Measurements from ENCODE around the gene LDLRAD3. TPM values are rescaled to one million over a fixed set of nuclear protein-coding genes. Genes with fewer than 3 reads are reported as not detected.

Gene LDLRAD3
- total and polyA plus RNA-seq, 4 donors = 2.2 to 14.3 (median 9.9) TPM

- Histone ChIP-seq H3K9me3 (ENCODE audit: control insufficient read depth in 4 of 4, insufficient read depth in 3 of 4, low read length in 3 of 4) (no peaks in the 10 kb centered on the region), H3K27ac (ENCODE audit: low read depth in 1 of 2, low read length in 1 of 2) (no peak overlapping the region), H3K4me3 (no peak overlapping the region), H3K27me3 (ENCODE audit: control insufficient read depth in 3 of 3, insufficient read depth in 3 of 3, low read length in 2 of 3) (no peaks in the 10 kb centered on the region), H3K9ac (ENCODE audit: insufficient read depth in 1 of 2, low read length in 2 of 2) (no peak overlapping the region), H3K36me3 (ENCODE audit: control insufficient read depth in 4 of 4, insufficient read depth in 4 of 4, low read length in 4 of 4) (no peaks in the 10 kb centered on the region), H3K4me1 (ENCODE audit: control insufficient read depth in 5 of 5, insufficient read depth in 5 of 5, low read length in 5 of 5) (peaks cover 2 to 33% (median 5%) of the 10 kb centered on the region in 5 donors)
- WGBS, 2 donors = 94 to 95% methylated on average over 6 of the region's 6 CpGs
- no peak for ATAC-seq (ENCODE audit: insufficient read depth, low FRiP score)
- no peak for DNase-seq
- TF ChIP-seq CTCF (IDR thresholded peaks at IDR 0.05; ENCODE audit: control extremely low read depth, extremely low read depth) = no peak
Observed at GRCh38 chr11:36167729-36168128, 223.9 kb downstream of the LDLRAD3 start.

- DNase-seq = no peak
- Histone ChIP-seq H3K27me3 (ENCODE audit: control insufficient read depth in 3 of 3, insufficient read depth in 3 of 3, low read length in 2 of 3) (no peaks in the 10 kb centered on the region), H3K27ac (ENCODE audit: low read depth in 1 of 2, low read length in 1 of 2) (no peak overlapping the region), H3K4me1 (ENCODE audit: control insufficient read depth in 5 of 5, insufficient read depth in 5 of 5, low read length in 5 of 5) (peaks cover 0 to 4% (median 0%) of the 10 kb centered on the region in 5 donors), H3K36me3 (ENCODE audit: control insufficient read depth in 4 of 4, insufficient read depth in 4 of 4, low read length in 4 of 4) (no peaks in the 10 kb centered on the region), H3K9ac (ENCODE audit: insufficient read depth in 1 of 2, low read length in 2 of 2) (no peak overlapping the region), H3K4me3 (no peak overlapping the region), H3K9me3 (ENCODE audit: control insufficient read depth in 4 of 4, insufficient read depth in 3 of 4, low read length in 3 of 4) (no peaks in the 10 kb centered on the region)
- TF ChIP-seq CTCF (IDR thresholded peaks at IDR 0.05; ENCODE audit: control extremely low read depth, extremely low read depth) = no peak
- ATAC-seq (ENCODE audit: insufficient read depth, low FRiP score) = peak; percentile 19
- WGBS, 2 donors = 33 to 60% methylated on average over 2 of the region's 2 CpGs
Observed at GRCh38 chr11:36177836-36178235, 234.0 kb downstream of the LDLRAD3 start.

- no peak for ATAC-seq (ENCODE audit: insufficient read depth, low FRiP score)
- peak in 2 of 3 donors; percentile 67 to 75 for DNase-seq
- TF ChIP-seq CTCF (IDR thresholded peaks at IDR 0.05; ENCODE audit: control extremely low read depth, extremely low read depth) = no peak
- Histone ChIP-seq H3K9me3 (ENCODE audit: control insufficient read depth in 4 of 4, insufficient read depth in 3 of 4, low read length in 3 of 4) (no peaks in the 10 kb centered on the region), H3K27me3 (ENCODE audit: control insufficient read depth in 3 of 3, insufficient read depth in 3 of 3, low read length in 2 of 3) (no peaks in the 10 kb centered on the region), H3K4me3 (no peak overlapping the region), H3K27ac (ENCODE audit: low read depth in 1 of 2, low read length in 1 of 2) (no peak overlapping the region), H3K4me1 (ENCODE audit: control insufficient read depth in 5 of 5, insufficient read depth in 5 of 5, low read length in 5 of 5) (peaks cover 0 to 12% (median 0%) of the 10 kb centered on the region in 5 donors), H3K36me3 (ENCODE audit: control insufficient read depth in 4 of 4, insufficient read depth in 4 of 4, low read length in 4 of 4) (no peaks in the 10 kb centered on the region), H3K9ac (ENCODE audit: insufficient read depth in 1 of 2, low read length in 2 of 2) (no peak overlapping the region)
- WGBS, 2 donors = 74 to 86% methylated on average over 6 of the region's 6 CpGs
Observed at GRCh38 chr11:36186340-36187175, 242.7 kb downstream of the LDLRAD3 start.

Data from lung (tissue), 12 donors.